GM12873 (cell line): ENCODE results near the gene CADM4.

Experiments
- CTCF ChIP-seq: IDR thresholded peaks from 2 replicates; pipeline ENCODE4 v1.5.1; 2012; ENCODE audit warnings: low read depth, mild to moderate bottlenecking, moderate library complexity, low read length, control low read depth; ENCODE audit not compliant: insufficient read depth; ENCODE audit errors: missing control alignments

Gene CADM4

GRCh38 chr19:43672061-43672679 lies 32.5 kb upstream of the CADM4 start:
- TF ChIP-seq CTCF: no peak

GRCh38 chr19:43668406-43669109 lies 28.9 kb upstream of the CADM4 start:
- no peak for TF ChIP-seq CTCF

- no peak for TF ChIP-seq CTCF
These were observed 28.3 kb upstream of the CADM4 start for GRCh38 chr19:43667876-43668405.

GRCh38 chr19:43667126-43667875 lies 27.7 kb upstream of the CADM4 start:
- no peak for TF ChIP-seq CTCF

GRCh38 chr19:43664018-43664417 lies 24.4 kb upstream of the CADM4 start:
- TF ChIP-seq CTCF: no peak

GRCh38 chr19:43662487-43662886 lies 22.8 kb upstream of the CADM4 start:
- TF ChIP-seq CTCF: no peak

GRCh38 chr19:43660971-43661360 lies 21.3 kb upstream of the CADM4 start:
- TF ChIP-seq CTCF: no peak
